Activated CD4-positive, alpha-beta memory T cell treated with anti-CD3 and anti-CD28 coated beads, Interleukin-2, amount 10 ng/mL, durations not matched to agents 7 days and 5 days (primary cell): ENCODE measurements around the gene C6orf141. TPM values are rescaled to one million over a fixed set of nuclear protein-coding genes. Genes with fewer than 3 reads are reported as not detected.
"Not testable (repeated sequence)": the region's sequence is repeated elsewhere in the genome, so short reads cannot be mapped to it uniquely, and the experiment has no call there.

Experiments
- CTCF ChIA-PET: fragments of 350-600 bp; sonication (Branson Sonifier 250); formaldehyde crosslinking; loops from one replicate; lab custom pipeline; 2021; ENCODE audit warnings: antibody characterized with exemption, inconsistent platforms; lab: Charles Lee
- POLR2A ChIA-PET: fragments of 350-600 bp; sonication (Branson Sonifier 250); formaldehyde crosslinking; loops from one replicate; lab custom pipeline; 2021; ENCODE audit warnings: antibody characterized with exemption; lab: Charles Lee
- DNase-seq: peaks from one replicate; pipeline ENCODE4 v3.0.0-alpha.2; 2020
- H3K27ac Mint-ChIP-seq: one replicate; pipeline ENCODE4 v1.8.0; 2021; ENCODE audit warnings: mild to moderate bottlenecking, mixed read lengths
- H3K27me3 Mint-ChIP-seq: one replicate; pipeline ENCODE4 v1.8.0; 2021; ENCODE audit warnings: mixed read lengths
- H3K36me3 Mint-ChIP-seq: one replicate; pipeline ENCODE4 v1.8.0; 2021; ENCODE audit warnings: low read depth, mixed read lengths
- H3K4me1 Mint-ChIP-seq: one replicate; pipeline ENCODE4 v1.8.0; 2021; ENCODE audit warnings: mixed read lengths
- H3K4me3 Mint-ChIP-seq: one replicate; pipeline ENCODE4 v1.8.0; 2021; ENCODE audit warnings: mild to moderate bottlenecking, mixed read lengths
- H3K9me3 Mint-ChIP-seq: one replicate; pipeline ENCODE4 v1.8.0; 2021; ENCODE audit warnings: mixed read lengths
- total RNA-seq, 2 experiments: library from RNA; stranded (reverse); gene quantifications; one replicate each; pipeline ENCODE4 v1.2.3, GENCODE V29; 2021

Gene C6orf141
- total RNA-seq, 2 experiments from 2014 or later = 0.48 TPM; not detected in 1

GRCh38 chr6:49563006-49563886 lies 12.8 kb downstream of the C6orf141 start:
- DNase-seq = no peak
- Mint-ChIP-seq H3K27me3 (peaks cover 6% of the 10 kb centered on the region), H3K9me3 (no peaks in the 10 kb centered on the region), H3K36me3 (no peaks in the 10 kb centered on the region), H3K4me1 (peaks cover 8% of the 10 kb centered on the region), H3K27ac (no peak overlapping the region), H3K4me3 (no peak overlapping the region)
- ChIA-PET CTCF (no interaction called here), POLR2A (no interaction called here)

GRCh38 chr6:49564552-49564951 lies 14.1 kb downstream of the C6orf141 start:
- CTCF ChIA-PET = interaction anchor here (1.7 kb wide), 1 partner anchor 32 kb away, joined by 4 read pairs; no protein-coding TSS in a partner anchor
- POLR2A ChIA-PET = no interaction called here
- Mint-ChIP-seq H3K4me3 (no peak overlapping the region), H3K27me3 (peaks cover 6% of the 10 kb centered on the region), H3K36me3 (no peaks in the 10 kb centered on the region), H3K27ac (no peak overlapping the region), H3K9me3 (no peaks in the 10 kb centered on the region), H3K4me1 (peaks cover 8% of the 10 kb centered on the region)
- no peak for DNase-seq

- no peaks in the 10 kb centered on the region for H3K9me3 Mint-ChIP-seq
- DNase-seq = no peak
- peaks cover 6% of the 10 kb centered on the region for H3K27me3 Mint-ChIP-seq
- POLR2A ChIA-PET = no interaction called here
- H3K4me3 Mint-ChIP-seq = no peak overlapping the region
- H3K4me1 Mint-ChIP-seq = peaks cover 8% of the 10 kb centered on the region
- no peak overlapping the region for H3K27ac Mint-ChIP-seq
- CTCF ChIA-PET = interaction anchor here (1.7 kb wide), 1 partner anchor 33 kb away, joined by 4 read pairs; no protein-coding TSS in a partner anchor
- no peaks in the 10 kb centered on the region for H3K36me3 Mint-ChIP-seq
Measured at GRCh38 chr6:49565261-49565660, 14.8 kb downstream of the C6orf141 start.

- H3K9me3 Mint-ChIP-seq = no peaks in the 10 kb centered on the region
- ChIA-PET CTCF (interaction anchor here (1.7 kb wide), 1 partner anchor 34 kb away, joined by 4 read pairs; no protein-coding TSS in a partner anchor), POLR2A (interaction anchor here (1.3 kb wide), 1 partner anchor 13 kb away, joined by 3 read pairs; no protein-coding TSS in a partner anchor)
- H3K4me3 Mint-ChIP-seq = no peak overlapping the region
- peaks cover 5% of the 10 kb centered on the region for H3K27me3 Mint-ChIP-seq
- H3K36me3 Mint-ChIP-seq = no peaks in the 10 kb centered on the region
- no peak overlapping the region for H3K27ac Mint-ChIP-seq
- peaks cover 8% of the 10 kb centered on the region for H3K4me1 Mint-ChIP-seq
- no peak for DNase-seq
Measured at GRCh38 chr6:49565855-49566254, 15.4 kb downstream of the C6orf141 start.

- Mint-ChIP-seq H3K27me3 (peaks cover 2% of the 10 kb centered on the region), H3K4me3 (no peak overlapping the region), H3K36me3 (no peaks in the 10 kb centered on the region), H3K9me3 (no peaks in the 10 kb centered on the region), H3K4me1 (peaks cover 7% of the 10 kb centered on the region), H3K27ac (no peak overlapping the region)
- POLR2A ChIA-PET = no interaction called here
- CTCF ChIA-PET = interaction anchor here (1.2 kb wide), 1 partner anchor 39 kb away, joined by 3 read pairs; no protein-coding TSS in a partner anchor
- DNase-seq = no peak
Measured at GRCh38 chr6:49570474-49571079, 20.1 kb downstream of the C6orf141 start.

GRCh38 chr6:49576618-49577017 lies 26.1 kb downstream of the C6orf141 start:
- POLR2A ChIA-PET = no interaction called here
- Mint-ChIP-seq H3K9me3 (no peaks in the 10 kb centered on the region), H3K36me3 (no peaks in the 10 kb centered on the region), H3K4me1 (no peaks in the 10 kb centered on the region), H3K27me3 (no peaks in the 10 kb centered on the region), H3K4me3 (no peak overlapping the region), H3K27ac (no peak overlapping the region)
- no peak for DNase-seq
- CTCF ChIA-PET = interaction anchor here (1.6 kb wide), 1 partner anchor 45 kb away, joined by 3 read pairs; no protein-coding TSS in a partner anchor

GRCh38 chr6:49579649-49580048 lies 29.2 kb downstream of the C6orf141 start:
- Mint-ChIP-seq H3K27me3 (no peaks in the 10 kb centered on the region), H3K36me3 (no peaks in the 10 kb centered on the region), H3K4me3 (no peak overlapping the region), H3K27ac (no peak overlapping the region), H3K9me3 (no peaks in the 10 kb centered on the region), H3K4me1 (no peaks in the 10 kb centered on the region)
- DNase-seq = no peak
- ChIA-PET POLR2A (no interaction called here), CTCF (no interaction called here)

GRCh38 chr6:49582529-49582928 lies 32.1 kb downstream of the C6orf141 start:
- no peak overlapping the region for H3K4me3 Mint-ChIP-seq
- H3K4me1 Mint-ChIP-seq = no peaks in the 10 kb centered on the region
- no peak overlapping the region for H3K27ac Mint-ChIP-seq
- H3K9me3 Mint-ChIP-seq = no peaks in the 10 kb centered on the region
- peaks cover 2% of the 10 kb centered on the region for H3K27me3 Mint-ChIP-seq
- no peak for DNase-seq
- no peaks in the 10 kb centered on the region for H3K36me3 Mint-ChIP-seq
- CTCF ChIA-PET = no interaction called here
- POLR2A ChIA-PET = no interaction called here

- not testable (repeated sequence) for H3K4me3 Mint-ChIP-seq, H3K36me3 Mint-ChIP-seq
Measured at GRCh38 chr6:49587262-49587661, 36.8 kb downstream of the C6orf141 start.

More at GRCh38 chr6:49587262-49587661, 36.8 kb downstream of the C6orf141 start:
- CTCF ChIA-PET, H3K27me3 Mint-ChIP-seq, H3K4me1 Mint-ChIP-seq, H3K9me3 Mint-ChIP-seq, POLR2A ChIA-PET, DNase-seq, H3K27ac Mint-ChIP-seq: not testable (repeated sequence)

Other genes starting within 250 kb of the C6orf141 start
- 10 to 100 TPM; 19.1 to 20.6 TPM for gene MMUT, start 87.4 kb upstream of the C6orf141 start, total RNA-seq
- 10 to 100 TPM; 18.0 to 20.8 TPM for gene CENPQ, start 87.3 kb upstream of the C6orf141 start, total RNA-seq
- not detected for gene GLYATL3, start 50.7 kb upstream of the C6orf141 start, total RNA-seq
- gene RHAG, start 86.2 kb downstream of the C6orf141 start, total RNA-seq = not detected
- not detected for gene CRISP2, start 162.9 kb downstream of the C6orf141 start, total RNA-seq
- gene CRISP3, start 193.7 kb downstream of the C6orf141 start, total RNA-seq = not detected
- not detected for gene PGK2, start 236.6 kb downstream of the C6orf141 start, total RNA-seq